Measurements from ENCODE around the gene EIF3K. TPM values are rescaled to one million over a fixed set of nuclear protein-coding genes. Genes with fewer than 3 reads are reported as not detected.

The EIF3K gene
- total RNA-seq, 4 donors from 2014 or later, result 211 to 441 (median 246) TPM

DNA sequence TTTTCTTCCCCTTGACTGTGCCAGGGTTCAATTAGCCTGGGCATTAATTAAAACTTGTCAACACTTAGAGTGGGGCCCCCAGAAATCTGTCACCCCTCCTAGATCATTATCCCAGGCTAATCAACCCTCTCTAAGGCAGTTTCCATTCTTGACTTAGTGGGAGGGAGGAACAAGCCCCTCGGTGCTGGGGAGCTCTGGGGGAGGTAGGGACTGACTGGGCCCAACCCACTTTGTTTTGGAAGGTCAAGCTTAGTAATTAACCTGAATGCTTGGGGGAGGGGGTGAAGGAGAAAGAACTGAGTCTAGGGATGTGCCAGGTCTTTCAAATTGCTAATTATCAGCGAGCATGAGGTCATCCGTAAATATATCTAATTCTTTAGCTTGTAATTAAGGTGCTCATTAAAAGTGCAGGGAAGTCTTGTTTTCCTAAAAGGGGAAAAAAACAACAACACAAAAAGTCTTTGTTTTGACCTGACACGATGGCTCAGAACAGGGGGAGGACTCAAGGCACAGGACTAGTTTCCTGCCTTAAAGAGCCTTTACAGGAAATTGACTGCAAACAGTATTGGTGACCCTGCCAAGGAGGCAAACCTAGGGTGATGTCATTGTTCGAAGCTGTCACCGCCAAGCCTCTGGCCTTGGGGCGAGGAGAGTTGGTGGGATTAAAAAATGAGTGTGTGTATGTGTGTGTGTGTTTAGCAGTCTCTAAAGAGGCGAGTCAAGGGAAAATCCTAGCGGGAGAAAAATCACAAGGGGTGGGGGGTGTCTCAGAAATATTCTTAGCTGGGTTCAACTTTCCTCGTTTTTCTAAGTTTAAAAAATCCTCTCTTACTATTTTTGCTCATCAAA, 47.9 kb downstream of the EIF3K start:
- Histone ChIP-seq H3K36me3 (no peaks in the 10 kb centered on the region), H3K4me1 (peaks cover 33 to 72% of the 10 kb centered on the region in 2 donors), H3K9me3 (no peaks in the 10 kb centered on the region), H3K27ac (peak overlapping the region; percentile 98), H3K4me3 (no peak overlapping the region), H3K27me3 (no peaks in the 10 kb centered on the region)
- DNase-seq, result no peak
- TF ChIP-seq POLR2A (IDR thresholded peaks at IDR 0.05), result no peak
- TF ChIP-seq, protein P1, sequence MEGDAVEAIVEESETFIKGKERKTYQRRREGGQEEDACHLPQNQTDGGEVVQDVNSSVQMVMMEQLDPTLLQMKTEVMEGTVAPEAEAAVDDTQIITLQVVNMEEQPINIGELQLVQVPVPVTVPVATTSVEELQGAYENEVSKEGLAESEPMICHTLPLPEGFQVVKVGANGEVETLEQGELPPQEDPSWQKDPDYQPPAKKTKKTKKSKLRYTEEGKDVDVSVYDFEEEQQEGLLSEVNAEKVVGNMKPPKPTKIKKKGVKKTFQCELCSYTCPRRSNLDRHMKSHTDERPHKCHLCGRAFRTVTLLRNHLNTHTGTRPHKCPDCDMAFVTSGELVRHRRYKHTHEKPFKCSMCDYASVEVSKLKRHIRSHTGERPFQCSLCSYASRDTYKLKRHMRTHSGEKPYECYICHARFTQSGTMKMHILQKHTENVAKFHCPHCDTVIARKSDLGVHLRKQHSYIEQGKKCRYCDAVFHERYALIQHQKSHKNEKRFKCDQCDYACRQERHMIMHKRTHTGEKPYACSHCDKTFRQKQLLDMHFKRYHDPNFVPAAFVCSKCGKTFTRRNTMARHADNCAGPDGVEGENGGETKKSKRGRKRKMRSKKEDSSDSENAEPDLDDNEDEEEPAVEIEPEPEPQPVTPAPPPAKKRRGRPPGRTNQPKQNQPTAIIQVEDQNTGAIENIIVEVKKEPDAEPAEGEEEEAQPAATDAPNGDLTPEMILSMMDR (IDR thresholded peaks at IDR 0.05), result no peak
- intact Hi-C loops (cut with DNase I; ENCODE audit: low total_unique reads), result no loop called here

DNA sequence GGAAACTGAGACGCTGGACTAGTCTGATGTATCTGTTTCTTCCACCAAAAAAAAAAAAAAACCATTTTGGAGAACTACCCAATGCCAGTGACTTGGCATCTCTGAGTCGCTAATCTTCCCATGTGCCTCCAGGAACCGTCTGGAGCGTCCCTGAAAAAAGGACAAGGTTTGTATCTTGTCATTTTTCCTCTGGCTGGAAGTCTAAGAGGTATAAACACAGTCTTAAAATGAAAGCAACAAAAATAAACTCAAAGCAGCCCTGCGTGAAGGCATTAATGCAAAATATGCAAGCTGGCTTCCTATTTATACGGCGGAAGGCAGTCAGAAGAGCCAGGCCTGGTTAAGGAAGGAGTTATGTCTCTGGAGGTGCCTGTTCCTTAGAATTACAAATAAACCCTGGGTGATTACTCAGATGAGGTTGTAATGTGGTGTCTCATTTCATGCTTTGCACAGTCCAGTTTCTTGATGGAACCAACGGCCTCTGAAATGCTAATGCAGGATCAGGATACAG, 48.7 kb downstream of the EIF3K start:
- no peak for DNase-seq
- Histone ChIP-seq H3K9me3 (no peaks in the 10 kb centered on the region), H3K27me3 (no peaks in the 10 kb centered on the region), H3K4me3 (no peak overlapping the region), H3K36me3 (no peaks in the 10 kb centered on the region), H3K27ac (peak overlapping the region; percentile 98), H3K4me1 (peaks cover 25 to 63% of the 10 kb centered on the region in 2 donors)
- TF ChIP-seq, protein P1 (IDR thresholded peaks at IDR 0.05), result no peak
- TF ChIP-seq POLR2A (IDR thresholded peaks at IDR 0.05), result peak in 1 of 2 donors; percentile 17
- intact Hi-C loops (cut with DNase I; ENCODE audit: low total_unique reads), result no loop called here

- Histone ChIP-seq H3K36me3 (no peaks in the 10 kb centered on the region), H3K9me3 (no peaks in the 10 kb centered on the region), H3K27ac (peak overlapping the region; percentile 98), H3K4me3 (no peak overlapping the region), H3K27me3 (no peaks in the 10 kb centered on the region), H3K4me1 (peaks cover 14 to 54% of the 10 kb centered on the region in 2 donors)
- intact Hi-C loops (cut with DNase I; ENCODE audit: low total_unique reads), result no loop called here
- TF ChIP-seq, protein P1 (IDR thresholded peaks at IDR 0.05), result no peak
- no peak for TF ChIP-seq POLR2A (IDR thresholded peaks at IDR 0.05)
- DNase-seq, result no peak
Observed at GRCh38 chr19:38669552-38669951, 50.6 kb downstream of the EIF3K start.

DNA sequence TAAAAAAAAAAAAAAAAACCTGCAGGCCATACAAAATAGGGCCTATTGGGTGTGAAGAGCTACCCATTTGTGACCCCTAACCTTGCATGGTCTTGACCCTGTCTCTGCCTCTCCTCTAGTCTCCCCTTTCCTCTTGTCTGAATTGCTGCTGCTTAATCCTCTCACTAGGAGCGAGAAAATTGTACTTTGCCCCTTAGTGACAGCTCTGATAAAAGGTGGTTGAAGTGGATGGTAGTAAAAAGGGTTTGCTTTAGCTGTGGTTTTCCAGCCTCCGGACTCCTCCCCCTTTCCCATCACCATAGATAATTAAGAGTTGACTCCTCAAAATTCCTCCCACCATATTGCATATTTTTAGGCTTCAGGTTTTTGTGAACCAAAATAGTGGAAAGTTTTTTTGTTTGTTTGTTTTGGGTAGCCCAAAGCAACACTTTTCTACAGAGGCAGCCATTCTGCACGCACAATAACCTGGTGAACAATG, 52.0 kb downstream of the EIF3K start:
- Histone ChIP-seq H3K27ac (peak overlapping the region; percentile 98), H3K9me3 (no peaks in the 10 kb centered on the region), H3K4me1 (peaks cover 4 to 46% of the 10 kb centered on the region in 2 donors), H3K4me3 (no peak overlapping the region), H3K27me3 (no peaks in the 10 kb centered on the region), H3K36me3 (no peaks in the 10 kb centered on the region)
- no peak for DNase-seq
- TF ChIP-seq, protein P1 (IDR thresholded peaks at IDR 0.05), result no peak
- no peak for TF ChIP-seq POLR2A (IDR thresholded peaks at IDR 0.05)
- intact Hi-C loops (cut with DNase I; ENCODE audit: low total_unique reads), result no loop called here

- no peak for DNase-seq
- peaks cover 4 to 46% of the 10 kb centered on the region in 2 donors for H3K4me1 ChIP-seq
- H3K27me3 ChIP-seq, result no peaks in the 10 kb centered on the region
- no peaks in the 10 kb centered on the region for H3K36me3 ChIP-seq
- intact Hi-C loops (cut with DNase I; ENCODE audit: low total_unique reads), result no loop called here
- no peak overlapping the region for H3K4me3 ChIP-seq
- TF ChIP-seq POLR2A (IDR thresholded peaks at IDR 0.05), result peak in 1 of 2 donors; percentile 23
- TF ChIP-seq, protein P1 (IDR thresholded peaks at IDR 0.05), result no peak
- peak overlapping the region; percentile 98 for H3K27ac ChIP-seq
- no peaks in the 10 kb centered on the region for H3K9me3 ChIP-seq
Observed at GRCh38 chr19:38671654-38672053, 52.7 kb downstream of the EIF3K start.
